SK-N-SH treated with all-trans-retinoic acid at 6 μM for 48 hours (cell line): ENCODE data around the gene CERS2.

Experiments
- ARNTL ChIP-seq: fragments of 450-650 bp; formaldehyde crosslinking; IDR thresholded peaks from 2 replicates; pipeline ENCODE4 v1.5.0; 2020; ENCODE audit warnings: low read depth, mild to moderate bottlenecking, moderate library complexity, borderline replicate concordance
- CSDC2 ChIP-seq: fragments of 250-450 bp; sonication (Bioruptor Pico); IDR thresholded peaks from 2 replicates; pipeline ENCODE4 v1.5.0; 2020; ENCODE audit warnings: mild to moderate bottlenecking, moderate library complexity
- ESRRG ChIP-seq: fragments of 250-450 bp; sonication (Bioruptor Pico); IDR thresholded peaks from 2 replicates; pipeline ENCODE4 v1.6.1; 2021; ENCODE audit warnings: mild to moderate bottlenecking
- GLIS3 ChIP-seq: fragments of 250-450 bp; sonication (Bioruptor Pico); IDR thresholded peaks from 2 replicates; pipeline ENCODE4 v1.5.0; 2020; ENCODE audit warnings: mild to moderate bottlenecking, moderate library complexity
- ISL1 ChIP-seq: fragments of 250-450 bp; sonication (Bioruptor Pico); IDR thresholded peaks from 2 replicates; pipeline ENCODE4 v2.1.2; 2022; ENCODE audit warnings: mild to moderate bottlenecking, moderate library complexity
- SNAI2 ChIP-seq: fragments of 250-450 bp; sonication (Bioruptor Pico); IDR thresholded peaks from 2 replicates; pipeline ENCODE4 v1.5.0; 2020; ENCODE audit warnings: mild to moderate bottlenecking, moderate library complexity
- TOX ChIP-seq: fragments of 250-450 bp; sonication (Bioruptor Pico); IDR thresholded peaks from 2 replicates; pipeline ENCODE4 v1.8.0; 2021; ENCODE audit warnings: mild to moderate bottlenecking, moderate library complexity, borderline replicate concordance
- ZC3H10 ChIP-seq: fragments of 250-450 bp; sonication (Bioruptor Pico); IDR thresholded peaks from 2 replicates; pipeline ENCODE4 v1.5.1; 2021; ENCODE audit warnings: mild to moderate bottlenecking, moderate library complexity
- ZFP3 ChIP-seq: fragments of 250-450 bp; sonication (Bioruptor Pico); IDR thresholded peaks from 2 replicates; pipeline ENCODE4 v1.5.0; 2020; ENCODE audit warnings: mild to moderate bottlenecking, moderate library complexity
- ZNF565 ChIP-seq: fragments of 450-650 bp; formaldehyde crosslinking; conservative IDR thresholded peaks from 2 replicates; pipeline ENCODE4 v1.5.0; 2020; ENCODE audit warnings: low read depth, mild to moderate bottlenecking, moderate library complexity
- TF ChIP-seq, protein P1 (sequence below): fragments of 250-450 bp; sonication (Bioruptor Pico); IDR thresholded peaks from 2 replicates; pipeline ENCODE4 v1.8.0; 2021; ENCODE audit warnings: low read depth, mild to moderate bottlenecking, moderate library complexity, borderline replicate concordance
- TF ChIP-seq, protein P2 (sequence below): fragments of 250-450 bp; sonication (Bioruptor Pico); IDR thresholded peaks from 2 replicates; pipeline ENCODE4 v1.5.1; 2020; ENCODE audit warnings: low read depth, mild to moderate bottlenecking, moderate library complexity
- TF ChIP-seq, protein P3 (sequence below): fragments of 250-450 bp; sonication (Bioruptor Pico); IDR thresholded peaks from 2 replicates; pipeline ENCODE4 v1.8.0; 2020; ENCODE audit warnings: mild to moderate bottlenecking, moderate library complexity, borderline replicate concordance

- TF ChIP-seq, protein P1, sequence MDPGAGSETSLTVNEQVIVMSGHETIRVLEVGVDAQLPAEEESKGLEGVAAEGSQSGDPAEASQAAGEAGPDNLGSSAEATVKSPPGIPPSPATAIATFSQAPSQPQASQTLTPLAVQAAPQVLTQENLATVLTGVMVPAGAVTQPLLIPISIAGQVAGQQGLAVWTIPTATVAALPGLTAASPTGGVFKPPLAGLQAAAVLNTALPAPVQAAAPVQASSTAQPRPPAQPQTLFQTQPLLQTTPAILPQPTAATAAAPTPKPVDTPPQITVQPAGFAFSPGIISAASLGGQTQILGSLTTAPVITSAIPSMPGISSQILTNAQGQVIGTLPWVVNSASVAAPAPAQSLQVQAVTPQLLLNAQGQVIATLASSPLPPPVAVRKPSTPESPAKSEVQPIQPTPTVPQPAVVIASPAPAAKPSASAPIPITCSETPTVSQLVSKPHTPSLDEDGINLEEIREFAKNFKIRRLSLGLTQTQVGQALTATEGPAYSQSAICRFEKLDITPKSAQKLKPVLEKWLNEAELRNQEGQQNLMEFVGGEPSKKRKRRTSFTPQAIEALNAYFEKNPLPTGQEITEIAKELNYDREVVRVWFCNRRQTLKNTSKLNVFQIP (CRISPR knock-in tag): no peak
- TF ChIP-seq ZC3H10 (CRISPR knock-in tag) (no peak), ZFP3 (CRISPR knock-in tag) (no peak), TOX (CRISPR knock-in tag) (no peak), ISL1 (CRISPR knock-in tag) (no peak), CSDC2 (no peak), GLIS3 (CRISPR knock-in tag) (no peak), ZNF565 (no peak), ESRRG (CRISPR knock-in tag) (no peak), SNAI2 (CRISPR knock-in tag) (no peak), ARNTL (CRISPR knock-in tag) (no peak)
- TF ChIP-seq, protein P2, sequence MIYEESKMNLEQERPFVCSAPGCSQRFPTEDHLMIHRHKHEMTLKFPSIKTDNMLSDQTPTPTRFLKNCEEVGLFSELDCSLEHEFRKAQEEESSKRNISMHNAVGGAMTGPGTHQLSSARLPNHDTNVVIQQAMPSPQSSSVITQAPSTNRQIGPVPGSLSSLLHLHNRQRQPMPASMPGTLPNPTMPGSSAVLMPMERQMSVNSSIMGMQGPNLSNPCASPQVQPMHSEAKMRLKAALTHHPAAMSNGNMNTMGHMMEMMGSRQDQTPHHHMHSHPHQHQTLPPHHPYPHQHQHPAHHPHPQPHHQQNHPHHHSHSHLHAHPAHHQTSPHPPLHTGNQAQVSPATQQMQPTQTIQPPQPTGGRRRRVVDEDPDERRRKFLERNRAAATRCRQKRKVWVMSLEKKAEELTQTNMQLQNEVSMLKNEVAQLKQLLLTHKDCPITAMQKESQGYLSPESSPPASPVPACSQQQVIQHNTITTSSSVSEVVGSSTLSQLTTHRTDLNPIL: no peak
- TF ChIP-seq, protein P3, sequence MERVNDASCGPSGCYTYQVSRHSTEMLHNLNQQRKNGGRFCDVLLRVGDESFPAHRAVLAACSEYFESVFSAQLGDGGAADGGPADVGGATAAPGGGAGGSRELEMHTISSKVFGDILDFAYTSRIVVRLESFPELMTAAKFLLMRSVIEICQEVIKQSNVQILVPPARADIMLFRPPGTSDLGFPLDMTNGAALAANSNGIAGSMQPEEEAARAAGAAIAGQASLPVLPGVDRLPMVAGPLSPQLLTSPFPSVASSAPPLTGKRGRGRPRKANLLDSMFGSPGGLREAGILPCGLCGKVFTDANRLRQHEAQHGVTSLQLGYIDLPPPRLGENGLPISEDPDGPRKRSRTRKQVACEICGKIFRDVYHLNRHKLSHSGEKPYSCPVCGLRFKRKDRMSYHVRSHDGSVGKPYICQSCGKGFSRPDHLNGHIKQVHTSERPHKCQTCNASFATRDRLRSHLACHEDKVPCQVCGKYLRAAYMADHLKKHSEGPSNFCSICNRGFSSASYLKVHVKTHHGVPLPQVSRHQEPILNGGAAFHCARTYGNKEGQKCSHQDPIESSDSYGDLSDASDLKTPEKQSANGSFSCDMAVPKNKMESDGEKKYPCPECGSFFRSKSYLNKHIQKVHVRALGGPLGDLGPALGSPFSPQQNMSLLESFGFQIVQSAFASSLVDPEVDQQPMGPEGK (CRISPR knock-in tag): no peak
These were observed 5.0 kb downstream of the CERS2 start for GRCh38 chr1:150969626-150970025.
